ENCODE results near the gene CSHL1.

DNA sequence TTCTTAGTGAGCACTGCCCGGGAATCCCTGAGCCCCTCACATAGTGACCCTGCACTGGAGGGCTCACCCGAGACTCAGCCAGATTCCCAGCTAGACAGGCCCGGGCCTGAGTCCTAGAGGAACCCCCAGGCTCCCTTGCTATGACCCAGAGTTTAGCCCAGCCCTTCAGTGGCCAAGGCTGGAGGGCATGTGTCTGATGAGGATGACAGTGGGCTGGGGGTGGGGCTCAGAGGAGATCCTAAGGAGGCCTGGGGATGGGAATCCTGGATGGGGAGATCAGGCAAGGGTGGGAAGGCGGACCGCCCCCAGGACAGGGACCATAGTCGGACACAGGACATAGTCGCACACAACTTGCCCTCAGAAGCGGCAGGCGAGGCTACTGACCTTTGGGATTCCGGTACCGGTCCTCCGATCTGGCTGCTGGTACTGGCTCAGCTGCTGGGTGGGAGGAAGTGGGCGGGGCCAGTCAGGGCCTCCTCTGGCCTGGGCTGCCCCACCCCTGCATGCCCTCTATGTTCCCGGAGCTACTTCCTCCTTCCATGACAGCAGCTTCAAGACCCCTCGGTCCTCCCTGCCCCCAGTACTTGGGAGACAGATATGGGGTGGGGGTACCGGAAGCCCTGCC lies 20.0 kb upstream of the CSHL1 start:
- no peak for TF ChIP-seq POLR2AphosphoS5 (IDR thresholded peaks at IDR 0.05)
- TF ChIP-seq POLR2A (IDR thresholded peaks at IDR 0.05) = no peak
- TF ChIP-seq, protein P1, sequence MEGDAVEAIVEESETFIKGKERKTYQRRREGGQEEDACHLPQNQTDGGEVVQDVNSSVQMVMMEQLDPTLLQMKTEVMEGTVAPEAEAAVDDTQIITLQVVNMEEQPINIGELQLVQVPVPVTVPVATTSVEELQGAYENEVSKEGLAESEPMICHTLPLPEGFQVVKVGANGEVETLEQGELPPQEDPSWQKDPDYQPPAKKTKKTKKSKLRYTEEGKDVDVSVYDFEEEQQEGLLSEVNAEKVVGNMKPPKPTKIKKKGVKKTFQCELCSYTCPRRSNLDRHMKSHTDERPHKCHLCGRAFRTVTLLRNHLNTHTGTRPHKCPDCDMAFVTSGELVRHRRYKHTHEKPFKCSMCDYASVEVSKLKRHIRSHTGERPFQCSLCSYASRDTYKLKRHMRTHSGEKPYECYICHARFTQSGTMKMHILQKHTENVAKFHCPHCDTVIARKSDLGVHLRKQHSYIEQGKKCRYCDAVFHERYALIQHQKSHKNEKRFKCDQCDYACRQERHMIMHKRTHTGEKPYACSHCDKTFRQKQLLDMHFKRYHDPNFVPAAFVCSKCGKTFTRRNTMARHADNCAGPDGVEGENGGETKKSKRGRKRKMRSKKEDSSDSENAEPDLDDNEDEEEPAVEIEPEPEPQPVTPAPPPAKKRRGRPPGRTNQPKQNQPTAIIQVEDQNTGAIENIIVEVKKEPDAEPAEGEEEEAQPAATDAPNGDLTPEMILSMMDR (IDR thresholded peaks at IDR 0.05) = no peak
- TF ChIP-seq EP300 (IDR thresholded peaks at IDR 0.05) = no peak

Data from upper lobe of left lung (tissue), 4 donors.